CD4-positive, alpha-beta T cell (primary cell): ENCODE measurements around the gene RAPGEF6. TPM values are rescaled to one million over a fixed set of nuclear protein-coding genes. Genes with fewer than 3 reads are reported as not detected.

Source experiments
- ATAC-seq: fragments of 200-7000 bp; cut with Tn5 transposase; one replicate; pipeline ENCODE4 v1.10.0; 2022; ENCODE audit warnings: mild to moderate bottlenecking; ENCODE audit not compliant: poor library complexity
- CTCF ChIA-PET: fragments of 350-600 bp; sonication (Branson Sonifier 250); formaldehyde crosslinking; loops from one replicate; lab custom pipeline; 2021; ENCODE audit warnings: antibody characterized with exemption, inconsistent platforms; lab: Charles Lee
- POLR2A ChIA-PET: fragments of 350-600 bp; sonication (Branson Sonifier 250); formaldehyde crosslinking; loops from one replicate; lab custom pipeline; 2021; ENCODE audit warnings: antibody characterized with exemption, inconsistent platforms; lab: Charles Lee
- DNase-seq, 14 experiments: peaks; one replicate each; pipeline ENCODE4 v3.0.0-alpha.2; 2013 to 2020; ENCODE audit warnings: mixed read lengths in 2 of 14
- H3K27ac ChIP-seq, 2 donors: one replicate each; pipeline versions ENCODE4 v1.5.1 to v1.7.0; 2013; ENCODE audit warnings: low read length in 2 of 2, low read depth in 1 of 2, mild to moderate bottlenecking in 1 of 2
- H3K27me3 ChIP-seq, 2 experiments: 1 replicate in 1 of 2; 2 replicates in 1 of 2; pipeline versions ENCODE4 v1.6.1 to v1.7.0; 2013; ENCODE audit warnings: low read length in 2 of 2, control low read depth in 1 of 2, mild to moderate bottlenecking in 1 of 2, moderate library complexity in 1 of 2; ENCODE audit not compliant: insufficient read depth in 2 of 2, control insufficient read depth in 1 of 2
- H3K36me3 ChIP-seq: one replicate; pipeline ENCODE4 v1.6.1; 2013; ENCODE audit warnings: low read length, control low read depth; ENCODE audit not compliant: insufficient read depth
- H3K4me1 ChIP-seq: one replicate; pipeline ENCODE4 v1.6.1; 2013; ENCODE audit warnings: low read length, control low read depth; ENCODE audit not compliant: insufficient read depth
- H3K4me3 ChIP-seq: one replicate; pipeline ENCODE4 v1.5.1; 2013; ENCODE audit warnings: mild to moderate bottlenecking, low read length, moderate library complexity
- H3K9me3 ChIP-seq, 2 experiments: 1 replicate in 1 of 2; 2 replicates in 1 of 2; pipeline versions ENCODE4 v1.6.1 to v1.7.0; 2013; ENCODE audit warnings: low read length in 2 of 2, mild to moderate bottlenecking in 2 of 2, control low read depth in 1 of 2, moderate library complexity in 1 of 2; ENCODE audit not compliant: control insufficient read depth in 1 of 2, insufficient read depth in 1 of 2
- H3K27ac Mint-ChIP-seq: one replicate; pipeline ENCODE4 v1.8.0; 2020; ENCODE audit warnings: mixed read lengths
- H3K27me3 Mint-ChIP-seq: one replicate; pipeline ENCODE4 v1.8.0; 2021; ENCODE audit warnings: mixed read lengths
- H3K36me3 Mint-ChIP-seq: one replicate; pipeline ENCODE4 v1.8.0; 2021; ENCODE audit warnings: low read depth, mixed read lengths
- H3K4me1 Mint-ChIP-seq: one replicate; pipeline ENCODE4 v1.8.0; 2021; ENCODE audit warnings: low read depth, mixed read lengths
- H3K4me3 Mint-ChIP-seq: one replicate; pipeline ENCODE4 v1.8.0; 2020; ENCODE audit warnings: mild to moderate bottlenecking, mixed read lengths
- H3K9me3 Mint-ChIP-seq: one replicate; pipeline ENCODE4 v1.8.0; 2020; ENCODE audit warnings: mixed read lengths
- intact Hi-C, 2 experiments: fragments of 100-400 bp; cut with DNase I in 1 of 2; cut with micrococcal nuclease in 1 of 2; formaldehyde crosslinking; loops; one replicate each; pipeline versions ENCODE4 v1.15.1 to v1.9.0; 2023 to 2025; cut with DNase I, micrococcal nuclease
- total RNA-seq, 174 experiments: library from RNA in 2 of 174; stranded (reverse) in 2 of 174; gene quantifications; one replicate each; pipeline ENCODE4 v1.2.3 and lab custom pipeline; 2021 to 2026
- TF ChIP-seq, protein P1 (sequence below): fragments of 200-600 bp; IDR thresholded peaks from one replicate; pipeline ENCODE4 v1.8.0; 2022; ENCODE audit warnings: antibody characterized with exemption, mild to moderate bottlenecking

The RAPGEF6 gene
- total RNA-seq, 2 experiments from 2014 or later = 83.3 to 91.4 TPM

DNA sequence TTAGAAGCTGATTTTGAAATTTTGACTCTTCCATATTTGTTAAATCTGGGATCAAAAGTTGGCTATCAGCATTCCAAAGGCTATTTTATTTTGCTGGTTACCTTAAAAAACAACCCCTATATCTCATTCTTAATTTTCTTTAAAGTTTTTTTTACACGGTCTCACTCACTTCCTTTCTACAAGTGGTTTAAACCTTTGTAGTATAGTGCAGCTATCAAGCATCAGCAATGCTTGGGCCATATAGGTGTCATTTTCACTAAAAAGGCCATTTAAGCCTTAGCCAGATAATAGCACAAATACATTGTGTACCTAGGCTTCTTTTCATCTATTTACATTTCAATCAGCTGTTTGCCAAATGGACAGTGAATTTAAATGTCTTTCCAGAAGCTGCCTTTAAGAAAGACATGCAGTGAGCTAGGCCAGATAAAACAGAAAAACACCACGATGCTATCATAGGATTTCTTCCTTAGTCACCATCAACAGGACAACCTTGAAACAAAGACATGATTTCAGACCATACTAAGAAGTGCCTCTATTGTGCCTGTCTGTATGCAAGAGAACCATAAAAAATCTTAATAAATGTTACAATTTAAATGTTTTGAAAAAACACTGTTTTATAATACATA lies 104.2 kb downstream of the RAPGEF6 start:
- ATAC-seq (peak; percentile 41), DNase-seq (peak in 2 of 14 experiments; percentile 27 to 48)
- Mint-ChIP-seq H3K4me1 (peaks cover 79% of the 10 kb centered on the region), H3K9me3 (no peaks in the 10 kb centered on the region), H3K4me3 (peak overlapping the region; percentile 52), H3K27ac (peak overlapping the region; percentile 91), H3K27me3 (no peaks in the 10 kb centered on the region), H3K36me3 (peaks cover 36% of the 10 kb centered on the region)
- Histone ChIP-seq H3K36me3 (no peaks in the 10 kb centered on the region), H3K9me3 (no peaks in the 10 kb centered on the region), H3K27me3 (no peaks in the 10 kb centered on the region), H3K27ac (peak overlapping the region; percentile 52 to 60), H3K4me3 (peak overlapping the region; percentile 2), H3K4me1 (peaks cover 29% of the 10 kb centered on the region)
- TF ChIP-seq, protein P1, sequence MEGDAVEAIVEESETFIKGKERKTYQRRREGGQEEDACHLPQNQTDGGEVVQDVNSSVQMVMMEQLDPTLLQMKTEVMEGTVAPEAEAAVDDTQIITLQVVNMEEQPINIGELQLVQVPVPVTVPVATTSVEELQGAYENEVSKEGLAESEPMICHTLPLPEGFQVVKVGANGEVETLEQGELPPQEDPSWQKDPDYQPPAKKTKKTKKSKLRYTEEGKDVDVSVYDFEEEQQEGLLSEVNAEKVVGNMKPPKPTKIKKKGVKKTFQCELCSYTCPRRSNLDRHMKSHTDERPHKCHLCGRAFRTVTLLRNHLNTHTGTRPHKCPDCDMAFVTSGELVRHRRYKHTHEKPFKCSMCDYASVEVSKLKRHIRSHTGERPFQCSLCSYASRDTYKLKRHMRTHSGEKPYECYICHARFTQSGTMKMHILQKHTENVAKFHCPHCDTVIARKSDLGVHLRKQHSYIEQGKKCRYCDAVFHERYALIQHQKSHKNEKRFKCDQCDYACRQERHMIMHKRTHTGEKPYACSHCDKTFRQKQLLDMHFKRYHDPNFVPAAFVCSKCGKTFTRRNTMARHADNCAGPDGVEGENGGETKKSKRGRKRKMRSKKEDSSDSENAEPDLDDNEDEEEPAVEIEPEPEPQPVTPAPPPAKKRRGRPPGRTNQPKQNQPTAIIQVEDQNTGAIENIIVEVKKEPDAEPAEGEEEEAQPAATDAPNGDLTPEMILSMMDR = no peak
- ChIA-PET POLR2A (interaction anchor here (1.0 to 4.0 kb wide), 6 partner anchors 9 to 42 kb away, joined by 3 to 61 read pairs (median 4); no protein-coding TSS in a partner anchor), CTCF (interaction anchor here (1.5 to 2.1 kb wide), 2 partner anchors 9 to 14 kb away, joined by 4 to 7 read pairs; no protein-coding TSS in a partner anchor)
- intact Hi-C loops = loop anchor here in 1 of 2 experiments (2.0 kb wide), 1 partner anchor 16 kb away; no protein-coding TSS in a partner anchor

GRCh38 chr5:131528682-131529081 lies 106.3 kb downstream of the RAPGEF6 start:
- ChIA-PET CTCF (interaction anchor here (0.7 to 1.6 kb wide), 4 partner anchors 9 to 480 kb away, joined by 3 to 6 read pairs (median 4); no protein-coding TSS in a partner anchor), POLR2A (interaction anchor here (0.7 to 2.2 kb wide), 7 partner anchors 11 to 117 kb away, joined by 3 to 13 read pairs (median 3); no protein-coding TSS in a partner anchor)
- peak overlapping the region; percentile 59 for H3K27ac Mint-ChIP-seq
- peaks cover 43% of the 10 kb centered on the region for H3K36me3 Mint-ChIP-seq
- TF ChIP-seq, protein P1 = no peak
- H3K27me3 Mint-ChIP-seq = no peaks in the 10 kb centered on the region
- Histone ChIP-seq H3K36me3 (no peaks in the 10 kb centered on the region), H3K4me3 (no peak overlapping the region), H3K9me3 (no peaks in the 10 kb centered on the region), H3K4me1 (peaks cover 31% of the 10 kb centered on the region), H3K27ac (peak overlapping the region in 1 of 2 donors; percentile 16), H3K27me3 (no peaks in the 10 kb centered on the region)
- H3K4me3 Mint-ChIP-seq = peak overlapping the region; percentile 37
- DNase-seq (no peak), ATAC-seq (no peak)
- no peaks in the 10 kb centered on the region for H3K9me3 Mint-ChIP-seq
- intact Hi-C loops = no loop called here
- peaks cover 79% of the 10 kb centered on the region for H3K4me1 Mint-ChIP-seq

DNA sequence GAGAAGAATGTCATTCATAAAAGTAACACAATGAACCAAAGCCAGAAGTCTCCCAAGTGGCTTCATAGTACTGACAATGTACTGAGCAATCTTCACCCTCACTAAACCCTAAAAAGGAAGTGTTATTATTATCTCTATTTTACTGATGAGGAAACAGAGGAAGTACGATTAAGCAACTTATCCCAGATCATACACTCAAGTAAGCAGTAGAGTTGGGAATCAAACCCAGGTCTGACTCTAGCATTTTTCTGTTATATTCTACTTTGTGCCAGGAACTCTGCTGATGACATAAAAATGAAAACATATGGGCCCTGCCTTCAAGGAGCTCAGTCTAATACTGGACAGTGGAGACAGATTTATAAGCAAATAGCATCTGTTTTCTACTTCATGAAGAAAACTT lies 109.2 kb downstream of the RAPGEF6 start:
- no peaks in the 10 kb centered on the region for H3K9me3 Mint-ChIP-seq
- ATAC-seq (no peak), DNase-seq (no peak)
- H3K36me3 Mint-ChIP-seq = peaks cover 55% of the 10 kb centered on the region
- H3K27ac ChIP-seq = no peak overlapping the region
- peaks cover 84% of the 10 kb centered on the region for H3K4me1 Mint-ChIP-seq
- no peaks in the 10 kb centered on the region for H3K27me3 Mint-ChIP-seq
- no peaks in the 10 kb centered on the region for H3K9me3 ChIP-seq
- POLR2A ChIA-PET = no interaction called here
- peak overlapping the region; percentile 7 for H3K4me3 Mint-ChIP-seq
- CTCF ChIA-PET = interaction anchor here (1.1 kb wide), 1 partner anchor 14 kb away, joined by 3 read pairs; no protein-coding TSS in a partner anchor
- TF ChIP-seq, protein P1 = no peak
- no peaks in the 10 kb centered on the region for H3K27me3 ChIP-seq
- peaks cover 28% of the 10 kb centered on the region for H3K4me1 ChIP-seq
- peaks cover 8% of the 10 kb centered on the region for H3K36me3 ChIP-seq
- H3K27ac Mint-ChIP-seq = peak overlapping the region; percentile 43
- H3K4me3 ChIP-seq = no peak overlapping the region
- intact Hi-C loops = loop anchor here in 1 of 2 experiments (1.0 kb wide), 1 partner anchor 12 kb away; no protein-coding TSS in a partner anchor
